IgD-negative memory B cell (primary cell): ENCODE measurements around the gene KCNG2. TPM values are rescaled to one million over a fixed set of nuclear protein-coding genes. Genes with fewer than 3 reads are reported as not detected.

ENCODE experiments used
- H3K27ac Mint-ChIP-seq, 3 donors: one replicate each; pipeline ENCODE4 v1.8.0; 2020 to 2022; ENCODE audit warnings: mild to moderate bottlenecking in 3 of 3, mixed read lengths in 3 of 3, moderate library complexity in 1 of 3
- H3K27me3 Mint-ChIP-seq: one replicate; pipeline ENCODE4 v1.8.0; 2021; ENCODE audit warnings: mixed read lengths
- H3K36me3 Mint-ChIP-seq: one replicate; pipeline ENCODE4 v1.8.0; 2020; ENCODE audit warnings: mild to moderate bottlenecking, mixed read lengths
- H3K4me1 Mint-ChIP-seq, 3 donors: one replicate each; pipeline ENCODE4 v1.8.0; 2020 to 2022; ENCODE audit warnings: mixed read lengths in 3 of 3, mild to moderate bottlenecking in 1 of 3
- H3K4me3 Mint-ChIP-seq, 4 donors: one replicate each; pipeline ENCODE4 v1.8.0; 2020 to 2022; ENCODE audit warnings: mild to moderate bottlenecking in 4 of 4, mixed read lengths in 4 of 4, moderate library complexity in 3 of 4
- H3K9me3 Mint-ChIP-seq, 3 donors: one replicate each; pipeline ENCODE4 v1.8.0; 2020 to 2021; ENCODE audit warnings: mixed read lengths in 3 of 3, mild to moderate bottlenecking in 1 of 3
- polyA plus RNA-seq: library from polyadenylated mRNA; unstranded; fragments of 300-500 nt; fragmentation: Illumina TruSeq; gene quantifications from one replicate; pipeline ENCODE4 v1.2.3, GENCODE V29; 2021

KCNG2 gene
- polyA plus RNA-seq, 1 donor from 2014 or later = not detected

DNA sequence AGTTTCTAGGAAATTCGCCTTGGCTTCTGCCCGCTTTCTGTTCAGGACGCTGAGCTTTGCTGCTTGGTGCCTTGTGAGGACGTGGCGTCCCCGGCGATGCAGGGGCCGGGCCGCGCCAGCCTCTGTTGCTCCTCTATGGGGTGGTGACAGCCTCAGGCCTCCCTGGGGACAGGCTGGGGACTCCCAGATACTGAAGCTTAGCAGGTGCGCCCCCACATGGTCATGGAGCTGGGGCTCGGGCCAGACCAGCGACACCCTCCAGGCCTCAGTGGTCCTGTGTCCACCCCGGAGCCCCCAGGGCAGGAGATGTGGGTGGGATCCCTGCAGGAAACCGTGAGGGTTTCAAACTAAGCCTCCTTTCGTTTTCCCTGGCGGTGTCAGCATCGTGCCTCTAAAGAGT is 29.2 kb downstream of the KCNG2 start:
- peak overlapping the region in 1 of 3 donors; percentile 81 for H3K27ac Mint-ChIP-seq
- H3K9me3 Mint-ChIP-seq = no peaks in the 10 kb centered on the region
- no peaks in the 10 kb centered on the region for H3K36me3 Mint-ChIP-seq
- peak overlapping the region in 3 of 4 donors; percentile 31 to 86 (median 69) for H3K4me3 Mint-ChIP-seq
- no peaks in the 10 kb centered on the region for H3K27me3 Mint-ChIP-seq
- H3K4me1 Mint-ChIP-seq = peaks cover 11 to 19% (median 15%) of the 10 kb centered on the region in 3 donors

DNA sequence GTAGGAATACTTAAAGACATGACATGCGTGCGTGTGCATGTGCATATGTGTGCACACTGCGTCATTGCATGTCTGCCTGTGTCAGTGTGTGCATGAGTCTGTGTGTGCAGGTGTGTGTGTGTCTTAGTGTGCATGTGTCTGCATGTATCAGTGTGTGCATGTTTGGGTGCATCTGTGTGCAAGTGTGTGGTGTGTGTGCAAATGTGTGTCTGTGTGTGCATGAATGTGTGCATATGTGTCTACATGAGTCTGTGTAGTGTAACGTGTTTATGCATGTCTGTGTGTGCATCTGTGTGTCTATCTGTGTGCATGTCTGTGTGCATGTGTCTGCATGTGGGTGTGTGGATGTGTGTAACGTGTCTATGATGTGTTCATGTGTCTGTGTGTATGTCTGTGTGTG is 30.5 kb downstream of the KCNG2 start:
- Mint-ChIP-seq H3K9me3 (no peaks in the 10 kb centered on the region), H3K36me3 (no peaks in the 10 kb centered on the region), H3K4me3 (no peak overlapping the region), H3K27me3 (no peaks in the 10 kb centered on the region), H3K4me1 (peaks cover 11 to 19% (median 13%) of the 10 kb centered on the region in 3 donors), H3K27ac (no peak overlapping the region)

DNA sequence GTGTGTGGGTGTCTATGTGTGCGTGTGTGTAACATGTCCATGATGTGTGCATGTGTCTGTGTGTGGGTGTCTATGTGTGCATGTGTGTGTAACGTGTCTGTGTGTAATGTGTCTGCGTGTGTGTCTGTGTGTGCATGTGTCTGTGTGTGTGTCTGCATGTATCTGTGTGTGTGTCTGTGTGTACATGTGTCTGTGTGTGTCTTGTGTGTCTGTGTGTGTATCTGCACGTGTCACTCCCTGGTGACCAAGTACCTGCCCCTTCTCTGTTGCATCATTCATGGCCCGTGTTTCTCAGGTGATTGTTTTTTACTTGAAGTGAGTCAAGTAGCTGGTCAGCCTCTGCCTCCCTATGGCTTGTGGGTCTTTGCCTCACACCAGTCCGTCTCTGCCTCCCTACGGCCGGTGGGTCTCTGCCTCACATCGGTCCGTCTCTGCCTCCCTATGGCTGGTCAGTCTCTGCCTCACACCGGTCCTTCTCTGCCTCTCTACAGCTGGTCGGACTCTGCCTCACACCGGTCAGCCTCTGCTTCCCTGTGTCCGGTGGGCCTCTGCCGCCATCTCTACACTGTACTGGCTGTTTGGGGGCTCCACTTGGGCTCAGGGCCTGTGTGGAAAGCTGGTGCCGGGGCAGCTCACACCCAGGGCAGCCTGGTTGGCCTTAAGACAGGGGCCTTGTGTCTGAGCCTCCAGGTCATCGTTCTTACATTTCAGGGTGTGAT is 31.6 kb downstream of the KCNG2 start:
- H3K36me3 Mint-ChIP-seq = no peaks in the 10 kb centered on the region
- H3K9me3 Mint-ChIP-seq = no peaks in the 10 kb centered on the region
- H3K27ac Mint-ChIP-seq = no peak overlapping the region
- peaks cover 11 to 18% (median 13%) of the 10 kb centered on the region in 3 donors for H3K4me1 Mint-ChIP-seq
- no peaks in the 10 kb centered on the region for H3K27me3 Mint-ChIP-seq
- peak overlapping the region in 1 of 4 donors; percentile 12 for H3K4me3 Mint-ChIP-seq

DNA sequence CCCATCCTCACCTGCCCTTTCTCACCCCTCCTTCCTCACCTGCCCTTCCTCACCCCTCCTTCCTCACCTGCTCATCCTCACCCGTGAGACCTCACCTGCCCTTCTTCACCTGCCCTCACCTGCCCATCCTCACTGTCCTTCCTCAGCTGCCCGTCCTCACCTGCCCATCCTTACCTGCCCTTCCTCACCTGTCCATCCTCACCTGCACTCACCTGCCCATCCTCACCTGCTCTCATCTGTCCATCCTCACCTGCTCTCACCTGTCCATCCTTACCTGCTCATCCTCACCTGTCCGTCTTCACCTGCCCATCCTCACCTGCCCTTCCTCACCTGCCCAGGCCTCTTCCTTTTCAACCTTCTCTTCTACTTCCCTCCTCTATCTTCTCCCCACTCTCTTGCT is 34.4 kb downstream of the KCNG2 start:
- Mint-ChIP-seq H3K9me3 (peaks cover 5 to 14% (median 12%) of the 10 kb centered on the region in 3 donors), H3K36me3 (no peaks in the 10 kb centered on the region), H3K27me3 (no peaks in the 10 kb centered on the region), H3K4me3 (no peak overlapping the region), H3K27ac (no peak overlapping the region), H3K4me1 (peaks cover under 1 to 2% (median under 1%) of the 10 kb centered on the region in 3 donors)

DNA sequence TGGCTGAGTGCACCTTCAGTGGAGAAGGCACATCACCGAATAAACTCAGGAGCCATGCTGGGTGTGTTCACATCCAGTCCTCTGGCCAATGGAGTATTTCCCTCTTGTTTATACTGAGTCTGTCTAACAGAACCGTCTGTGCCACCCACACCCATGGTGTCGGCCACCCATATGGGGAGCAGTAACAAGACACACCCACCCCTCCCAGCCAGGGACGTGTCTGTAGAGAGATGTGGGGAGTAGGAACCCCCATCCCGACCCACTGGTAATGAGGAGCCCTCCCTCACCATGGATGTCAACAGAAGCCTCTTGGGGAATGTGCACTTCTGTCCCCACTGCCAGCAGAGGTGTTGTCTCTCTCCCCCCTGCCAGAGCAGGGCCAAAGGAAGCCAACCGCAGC is 37.1 kb downstream of the KCNG2 start:
- Mint-ChIP-seq H3K36me3 (no peaks in the 10 kb centered on the region), H3K27ac (no peak overlapping the region), H3K4me1 (peaks cover 0 to 2% (median 0%) of the 10 kb centered on the region in 3 donors), H3K4me3 (no peak overlapping the region), H3K27me3 (no peaks in the 10 kb centered on the region), H3K9me3 (peaks cover 5 to 14% (median 13%) of the 10 kb centered on the region in 3 donors)

DNA sequence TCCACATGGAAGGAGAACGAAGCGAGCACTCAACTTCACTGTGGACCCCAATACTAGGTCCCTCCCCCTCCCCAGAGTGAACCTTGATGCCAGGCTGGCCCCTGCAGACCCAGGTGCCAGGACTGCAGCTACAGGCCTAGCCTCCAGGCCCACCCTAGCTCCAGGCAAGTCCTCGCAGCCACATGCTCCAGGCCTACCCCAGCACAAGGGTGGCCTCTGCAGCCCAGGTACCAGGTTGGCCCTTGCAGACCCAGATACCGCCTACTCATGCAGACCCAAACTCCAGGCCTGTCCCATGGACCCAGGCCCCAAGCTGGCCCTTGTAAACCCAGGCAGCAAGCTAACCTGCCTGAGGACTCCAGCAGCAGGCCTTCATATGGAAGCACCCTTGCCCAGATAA is 44.2 kb downstream of the KCNG2 start:
- Mint-ChIP-seq H3K27me3 (peaks cover 2% of the 10 kb centered on the region), H3K4me3 (no peak overlapping the region), H3K27ac (no peak overlapping the region), H3K36me3 (peaks cover 9% of the 10 kb centered on the region), H3K9me3 (peaks cover 5 to 18% (median 7%) of the 10 kb centered on the region in 3 donors), H3K4me1 (peaks cover 0 to 7% (median 6%) of the 10 kb centered on the region in 3 donors)

- H3K36me3 Mint-ChIP-seq = peaks cover 9% of the 10 kb centered on the region
- peaks cover 2% of the 10 kb centered on the region for H3K27me3 Mint-ChIP-seq
- H3K27ac Mint-ChIP-seq = no peak overlapping the region
- H3K4me3 Mint-ChIP-seq = no peak overlapping the region
- H3K9me3 Mint-ChIP-seq = peaks cover 5 to 18% (median 6%) of the 10 kb centered on the region in 3 donors
- peaks cover 0 to 7% (median 4%) of the 10 kb centered on the region in 3 donors for H3K4me1 Mint-ChIP-seq
Observed at GRCh38 chr18:79844999-79845563, 47.3 kb downstream of the KCNG2 start.

DNA sequence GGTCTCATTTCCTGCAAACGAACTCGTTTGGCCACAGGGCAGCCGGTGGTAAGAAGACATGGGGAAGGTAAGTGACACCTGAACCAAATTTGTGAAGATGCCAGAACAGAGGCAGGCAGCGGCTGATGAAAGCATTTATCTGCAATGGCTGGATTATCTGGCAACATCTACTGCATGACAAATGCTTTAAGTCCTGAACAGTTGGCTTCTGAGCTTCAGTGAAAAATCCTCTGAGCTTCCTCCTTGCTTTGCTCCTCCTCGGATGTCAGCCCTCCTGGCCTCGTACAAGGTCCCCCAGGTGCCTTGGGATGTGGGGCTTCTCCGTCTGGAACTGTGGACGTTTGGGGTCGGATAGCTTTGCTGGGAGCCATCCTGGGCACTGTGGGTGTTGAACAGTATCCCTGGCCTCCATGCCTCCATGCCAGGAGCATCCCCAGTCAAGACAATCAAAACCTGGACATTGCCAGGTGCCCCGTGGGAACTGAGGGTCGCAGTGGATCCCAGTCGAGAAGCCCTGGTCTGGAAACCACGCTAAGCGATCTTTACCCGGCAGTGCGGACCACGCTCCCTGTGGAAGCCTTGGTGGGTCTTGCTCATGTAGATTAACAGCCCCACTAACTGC is 49.3 kb downstream of the KCNG2 start:
- peaks cover 2% of the 10 kb centered on the region for H3K27me3 Mint-ChIP-seq
- no peak overlapping the region for H3K4me3 Mint-ChIP-seq
- H3K9me3 Mint-ChIP-seq = peaks cover 2 to 13% (median 5%) of the 10 kb centered on the region in 3 donors
- H3K4me1 Mint-ChIP-seq = peaks cover 0 to 7% (median 4%) of the 10 kb centered on the region in 3 donors
- no peak overlapping the region for H3K27ac Mint-ChIP-seq
- H3K36me3 Mint-ChIP-seq = peaks cover 9% of the 10 kb centered on the region

DNA sequence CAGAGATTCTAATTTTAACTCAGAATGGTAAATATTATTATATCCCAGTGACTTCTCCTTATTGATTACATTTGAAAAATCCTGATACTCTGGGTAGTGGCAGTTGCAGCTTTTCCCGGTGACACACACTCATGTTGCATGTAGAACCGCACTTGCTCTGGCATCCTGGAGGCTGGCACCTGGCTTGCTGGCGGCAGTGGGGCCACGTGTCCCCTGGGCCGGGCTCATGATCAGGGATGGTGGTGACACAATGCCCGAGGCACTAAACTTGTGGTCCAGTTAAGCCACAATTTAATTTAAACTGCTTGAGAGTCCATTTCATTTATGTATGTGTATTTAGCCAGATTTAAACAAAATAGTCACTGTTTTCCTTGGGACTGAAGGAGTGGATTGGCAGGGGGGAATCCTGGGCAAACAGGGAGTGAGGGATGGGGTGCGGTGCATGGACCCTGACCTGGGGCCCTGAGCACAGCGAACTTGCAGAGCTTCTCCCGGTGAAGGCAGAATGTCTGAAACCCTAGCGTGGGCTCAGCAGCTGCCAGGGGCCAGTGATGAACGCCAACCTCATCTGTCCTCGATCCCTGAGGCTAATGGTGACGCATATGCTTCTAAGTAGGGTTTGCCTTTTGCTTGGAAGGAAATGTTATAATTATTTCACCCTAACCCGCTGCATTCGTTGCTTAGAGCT is 50.0 kb downstream of the KCNG2 start:
- H3K36me3 Mint-ChIP-seq = peaks cover 4% of the 10 kb centered on the region
- no peak overlapping the region for H3K4me3 Mint-ChIP-seq
- H3K27me3 Mint-ChIP-seq = peaks cover 2% of the 10 kb centered on the region
- H3K9me3 Mint-ChIP-seq = peaks cover 2 to 7% (median 3%) of the 10 kb centered on the region in 3 donors
- no peak overlapping the region for H3K27ac Mint-ChIP-seq
- H3K4me1 Mint-ChIP-seq = peaks cover 0 to 7% (median 4%) of the 10 kb centered on the region in 3 donors

DNA sequence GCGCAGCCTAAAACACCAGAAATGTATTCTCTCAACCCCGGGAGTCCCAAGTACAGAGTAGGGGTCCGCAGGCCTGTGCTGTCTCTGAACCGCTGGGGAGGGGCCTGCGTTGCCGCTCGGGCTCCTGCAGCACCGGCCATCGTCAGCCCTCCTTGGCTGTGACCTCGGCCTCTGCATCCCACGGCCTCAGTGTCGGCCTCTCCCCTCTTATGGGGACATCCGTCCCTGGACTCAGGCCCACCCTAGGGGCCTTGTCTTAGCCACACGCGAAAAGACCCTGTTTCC is 50.5 kb downstream of the KCNG2 start:
- Mint-ChIP-seq H3K36me3 (no peaks in the 10 kb centered on the region), H3K27me3 (peaks cover 2% of the 10 kb centered on the region), H3K27ac (no peak overlapping the region), H3K4me1 (peaks cover 0 to 7% (median 4%) of the 10 kb centered on the region in 3 donors), H3K4me3 (no peak overlapping the region), H3K9me3 (peaks cover 2 to 4% (median 2%) of the 10 kb centered on the region in 3 donors)

- Mint-ChIP-seq H3K36me3 (no peaks in the 10 kb centered on the region), H3K27me3 (peaks cover 2% of the 10 kb centered on the region), H3K9me3 (peaks cover 0 to 4% (median 2%) of the 10 kb centered on the region in 3 donors), H3K4me1 (peaks cover 0 to 5% (median 2%) of the 10 kb centered on the region in 3 donors), H3K4me3 (no peak overlapping the region), H3K27ac (no peak overlapping the region)
Observed at GRCh38 chr18:79848579-79849327, 51.0 kb downstream of the KCNG2 start.

DNA sequence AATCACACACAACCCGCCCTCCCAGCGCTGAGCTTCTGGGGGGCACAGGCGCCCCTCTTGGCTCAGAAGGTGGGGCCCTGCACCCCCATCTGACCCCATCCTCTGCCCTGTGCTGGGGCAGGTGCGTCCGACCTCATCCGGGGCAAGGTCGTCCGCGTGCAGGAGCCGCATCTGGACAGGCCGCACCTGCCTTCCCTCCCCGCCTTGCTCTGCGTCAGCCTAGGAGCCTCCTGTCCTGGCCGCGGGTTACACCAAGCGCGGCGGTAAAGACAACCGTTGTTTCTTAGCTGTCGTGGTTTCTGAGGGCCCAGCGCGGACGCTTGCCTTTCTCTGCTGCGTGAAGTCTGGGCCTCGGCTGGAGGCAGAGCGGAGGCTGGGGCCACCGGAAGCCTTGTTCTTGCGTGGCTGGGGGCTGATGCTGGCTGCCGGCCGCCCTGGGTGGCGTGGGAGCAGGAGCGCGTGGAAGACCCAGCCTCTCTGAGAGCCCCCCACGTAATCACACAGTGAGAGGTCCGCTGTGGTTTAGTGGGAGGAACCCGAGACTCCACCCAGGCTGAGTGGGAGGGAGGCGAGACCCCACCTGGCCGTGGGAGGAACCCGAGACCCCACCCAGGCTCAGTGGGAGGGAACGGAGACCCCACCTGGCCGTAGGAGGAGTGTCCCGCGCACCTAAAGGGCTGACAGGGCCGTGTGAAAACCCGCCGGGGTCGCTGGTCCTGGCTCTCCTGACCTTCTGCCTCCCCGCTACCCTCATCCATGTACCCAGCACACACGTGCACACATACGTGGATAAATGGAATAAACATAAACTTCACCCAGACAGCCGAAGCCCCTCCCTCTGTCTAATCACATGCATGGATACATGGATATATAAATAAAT is 51.8 kb downstream of the KCNG2 start:
- Mint-ChIP-seq H3K27me3 (peaks cover 6% of the 10 kb centered on the region), H3K36me3 (no peaks in the 10 kb centered on the region), H3K27ac (peak overlapping the region in 1 of 3 donors; percentile 57), H3K4me3 (no peak overlapping the region), H3K4me1 (peaks cover under 1 to 3% (median under 1%) of the 10 kb centered on the region in 3 donors), H3K9me3 (no peaks in the 10 kb centered on the region)

DNA sequence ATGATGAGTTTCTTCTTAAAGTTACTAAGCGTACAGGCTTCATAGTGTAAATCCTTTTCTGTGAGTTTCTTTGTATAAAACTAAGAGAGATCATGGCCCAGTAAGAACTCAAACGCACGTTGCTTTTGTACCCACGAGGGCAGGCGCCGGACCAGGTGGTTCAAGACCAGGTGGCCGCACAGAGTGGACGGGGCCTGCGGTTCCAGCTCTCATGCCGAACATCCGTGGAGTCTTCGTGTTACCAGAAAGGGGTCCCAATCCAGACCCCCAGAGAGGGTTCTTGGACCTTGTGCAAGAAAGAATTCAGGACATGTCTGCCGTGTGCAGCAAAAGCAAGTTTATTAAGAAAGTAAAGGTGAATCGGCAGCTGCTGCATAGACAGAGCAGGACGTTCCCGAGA is 53.0 kb downstream of the KCNG2 start:
- no peaks in the 10 kb centered on the region for H3K36me3 Mint-ChIP-seq
- H3K27me3 Mint-ChIP-seq = peaks cover 7% of the 10 kb centered on the region
- no peak overlapping the region for H3K27ac Mint-ChIP-seq
- H3K4me1 Mint-ChIP-seq = peaks cover 6 to 13% (median 7%) of the 10 kb centered on the region in 3 donors
- no peaks in the 10 kb centered on the region for H3K9me3 Mint-ChIP-seq
- H3K4me3 Mint-ChIP-seq = no peak overlapping the region

DNA sequence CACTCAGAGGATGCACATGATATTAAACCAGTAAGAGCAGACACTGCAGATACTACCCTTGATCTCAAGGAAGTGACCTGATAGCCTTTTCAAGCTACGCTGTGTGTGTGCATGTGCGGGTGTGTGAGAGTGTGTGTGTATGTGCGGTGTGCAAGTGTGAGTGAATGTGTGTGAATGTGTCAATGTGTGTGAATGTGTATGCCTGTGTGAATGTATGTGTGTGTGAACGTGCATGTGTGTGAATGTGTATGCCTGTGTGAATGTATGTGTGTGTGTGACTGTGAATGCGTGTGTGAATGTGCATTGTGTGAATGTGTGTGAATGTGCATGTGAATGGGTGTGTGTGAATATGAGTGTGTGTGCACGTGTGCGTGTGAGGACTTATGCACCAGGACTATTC is 53.8 kb downstream of the KCNG2 start:
- H3K27ac Mint-ChIP-seq = no peak overlapping the region
- H3K36me3 Mint-ChIP-seq = no peaks in the 10 kb centered on the region
- peaks cover 7% of the 10 kb centered on the region for H3K27me3 Mint-ChIP-seq
- no peaks in the 10 kb centered on the region for H3K9me3 Mint-ChIP-seq
- peaks cover 7 to 20% (median 11%) of the 10 kb centered on the region in 3 donors for H3K4me1 Mint-ChIP-seq
- H3K4me3 Mint-ChIP-seq = no peak overlapping the region
